PC-3 (cell line): Measurements from ENCODE around the gene PPP4R4. TPM values are rescaled to one million over a fixed set of nuclear protein-coding genes. Genes with fewer than 3 reads are reported as not detected.

Source experiments
- ATAC-seq: fragments of 200-7000 bp; cut with Tn5 transposase; 2 replicates; pipeline ENCODE4 v1.9.1; 2020; ENCODE audit warnings: mild to moderate bottlenecking, moderate library complexity
- BruUV-seq: library from RNA; stranded (reverse); fragments of 400-500 nt; replicated peaks from 2 replicates; lab custom pipeline; 2021; lab: Mats Ljungman, UMichigan
- CTCF ChIA-PET: fragments of 300-600 bp; sonication (Branson Sonifier 250); formaldehyde crosslinking; loops from one replicate; lab custom pipeline; 2022; ENCODE audit warnings: antibody characterized with exemption; lab: Charles Lee
- POLR2A ChIA-PET: fragments of 300-600 bp; sonication (Branson Sonifier 250); formaldehyde crosslinking; loops from one replicate; lab custom pipeline; 2022; ENCODE audit warnings: antibody characterized with exemption; ENCODE audit not compliant: unreplicated experiment; lab: Charles Lee
- DNase-seq: peaks from one replicate; pipeline ENCODE4 v3.0.0-alpha.2; 2015
- H2AFZ ChIP-seq: fragments of 300-600 bp; sonication (generic); 2 replicates; pipeline ENCODE4 v1.6.0; 2016; ENCODE audit warnings: antibody characterized with exemption, low read length
- H3F3A ChIP-seq: fragments of 300-600 bp; sonication (generic); one replicate; pipeline ENCODE4 v1.6.0; 2017; ENCODE audit warnings: antibody characterized with exemption, low read length, control low read depth, mild to moderate bottlenecking; ENCODE audit not compliant: unreplicated experiment
- H3K27ac ChIP-seq: fragments of 300-600 bp; sonication (generic); 2 replicates; pipeline ENCODE4 v1.5.1; 2016; ENCODE audit warnings: mild to moderate bottlenecking, low read length
- H3K27me3 ChIP-seq: fragments of 300-600 bp; sonication (generic); 2 replicates; pipeline ENCODE4 v1.6.1; 2016; ENCODE audit warnings: low read length, mixed read lengths
- H3K36me3 ChIP-seq: fragments of 300-600 bp; sonication (generic); 2 replicates; pipeline ENCODE4 v1.6.1; 2016; ENCODE audit warnings: low read depth, mixed run types, low read length, mixed read lengths
- H3K4me1 ChIP-seq: fragments of 300-600 bp; sonication (generic); 2 replicates; pipeline ENCODE4 v1.5.1; 2016; ENCODE audit warnings: low read length; ENCODE audit not compliant: insufficient read depth
- H3K4me2 ChIP-seq: fragments of 300-600 bp; sonication (generic); 2 replicates; pipeline ENCODE4 v1.6.0; 2016; ENCODE audit warnings: low read length
- H3K4me3 ChIP-seq: fragments of 300-600 bp; sonication (generic); 2 replicates; pipeline ENCODE4 v1.5.1; 2016; ENCODE audit warnings: mild to moderate bottlenecking, low read length, mixed read lengths
- H3K79me2 ChIP-seq: fragments of 300-600 bp; sonication (generic); 2 replicates; pipeline ENCODE4 v1.6.1; 2017; ENCODE audit warnings: low read length, mixed read lengths
- H3K9ac ChIP-seq: fragments of 300-600 bp; sonication (generic); 2 replicates; pipeline ENCODE4 v1.6.0; 2016; ENCODE audit warnings: mild to moderate bottlenecking, low read length
- H3K9me2 ChIP-seq: fragments of 300-600 bp; sonication (generic); replicated peaks from 2 replicates; pipeline ENCODE4 v1.6.1; 2016; ENCODE audit warnings: mixed run types, low read length, mixed read lengths
- H3K9me3 ChIP-seq: fragments of 300-600 bp; sonication (generic); 2 replicates; pipeline ENCODE4 v1.6.1; 2016; ENCODE audit warnings: low read length, mixed read lengths
- H4K20me1 ChIP-seq: fragments of 300-600 bp; sonication (generic); 2 replicates; pipeline ENCODE4 v1.6.1; 2016; ENCODE audit warnings: low read length, mixed read lengths
- EZH2 ChIP-seq: fragments of 300-600 bp; sonication (generic); IDR thresholded peaks from one replicate; pipeline ENCODE4 v1.6.1; 2017; ENCODE audit warnings: antibody characterized with exemption, mild to moderate bottlenecking, low read length; ENCODE audit not compliant: unreplicated experiment
- EZH2phosphoT487 ChIP-seq: fragments of 300-600 bp; sonication (generic); IDR thresholded peaks from 2 replicates; pipeline ENCODE4 v1.6.1; 2018; ENCODE audit warnings: mild to moderate bottlenecking, antibody characterized with exemption, low read length, borderline replicate concordance
- intact Hi-C: fragments of 100-400 bp; cut with micrococcal nuclease; formaldehyde crosslinking; loops from 2 replicates; pipeline ENCODE4 v1.9.0; 2023
- total RNA-seq: library from RNA; depleted of rRNA; stranded (reverse); fragments of >200 nt; gene quantifications from 2 replicates; pipeline ENCODE4 v1.2.3, GENCODE V29; 2014; rRNA removed
- TF ChIP-seq, protein P1 (sequence below): fragments of 300-600 bp; sonication (generic); conservative IDR thresholded peaks from 2 replicates; pipeline ENCODE4 v1.5.1; 2017; ENCODE audit warnings: antibody characterized with exemption, low read depth, mild to moderate bottlenecking, low read length

PPP4R4 gene
- total RNA-seq, 1 experiment from 2014 or later, result 0.11 TPM

DNA sequence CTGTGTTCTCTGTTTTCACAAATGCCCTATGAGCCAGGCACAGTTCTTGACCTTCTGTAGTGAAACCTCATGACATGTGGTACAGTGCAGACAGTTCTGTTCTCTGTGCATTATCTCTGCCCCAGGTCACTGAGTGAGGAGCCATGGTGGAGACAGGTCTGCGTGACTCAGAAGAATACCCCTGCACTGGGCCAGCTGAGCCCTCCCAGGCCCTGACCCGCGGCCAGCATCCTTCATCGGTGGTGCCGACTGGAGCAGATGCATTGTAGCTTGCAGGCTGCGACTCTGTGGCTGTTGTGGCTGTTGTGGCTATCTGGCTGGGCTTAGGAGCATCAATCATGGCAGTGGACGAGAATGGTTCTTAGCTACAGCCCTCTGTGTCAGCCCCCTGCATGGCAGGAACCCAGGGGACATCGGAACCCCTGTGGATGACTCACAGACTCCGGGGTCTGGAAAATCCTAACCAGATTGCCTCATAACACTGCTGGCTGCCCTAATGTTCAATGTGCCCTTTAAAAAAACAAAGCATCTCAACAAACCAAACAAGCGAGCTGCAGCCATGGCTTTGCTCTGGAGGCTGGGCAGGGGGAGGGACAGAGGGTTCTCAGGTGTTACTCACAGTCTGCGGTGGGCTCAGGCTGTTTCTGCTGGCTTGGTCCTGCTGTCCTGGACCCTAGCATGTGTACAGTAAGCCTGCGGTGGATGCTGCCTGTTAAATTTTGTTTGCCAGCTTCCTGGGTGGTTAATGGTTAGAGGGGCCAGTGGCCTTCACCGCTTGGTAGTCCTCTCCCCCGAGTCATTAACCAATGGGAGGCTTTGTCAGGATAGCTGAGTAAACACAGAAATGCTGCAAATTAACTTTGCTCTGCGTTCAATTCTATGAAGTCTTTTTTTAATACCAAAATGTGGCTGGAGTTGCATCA is 148.8 kb downstream of the PPP4R4 start, which contains the start of gene SERPINA6:
Gene SERPINA6, minus strand, starts transcription at position 689 of the 923 bp plus-strand sequence. CDS start 8,688 bp downstream, outside the sequence.
- DNase-seq (no peak), ATAC-seq (no peak)
- no peak within 1 kb of the TSS for H3K27ac ChIP-seq
- no peaks in the 10 kb centered on the region for H3K9me3 ChIP-seq
- POLR2A ChIA-PET, result no interaction called here
- H4K20me1 ChIP-seq, result no peaks in the 10 kb centered on the region
- no peak within 1 kb of the TSS for H3K4me3 ChIP-seq
- H3K36me3 ChIP-seq, result no peaks in the 10 kb centered on the region
- intact Hi-C loops, result no loop called here
- CTCF ChIA-PET, result no interaction called here
- no peaks in the 10 kb centered on the region for H3K27me3 ChIP-seq
- H3F3A ChIP-seq, result no peaks in the 10 kb centered on the region
- no peak within 1 kb of the TSS for H3K9ac ChIP-seq
- no peaks in the 10 kb centered on the region for H3K4me1 ChIP-seq
- no TSS peak for BruUV-seq
- no peaks in the 10 kb centered on the region for H3K79me2 ChIP-seq
- TF ChIP-seq EZH2, result no peak
- TF ChIP-seq, protein P1, sequence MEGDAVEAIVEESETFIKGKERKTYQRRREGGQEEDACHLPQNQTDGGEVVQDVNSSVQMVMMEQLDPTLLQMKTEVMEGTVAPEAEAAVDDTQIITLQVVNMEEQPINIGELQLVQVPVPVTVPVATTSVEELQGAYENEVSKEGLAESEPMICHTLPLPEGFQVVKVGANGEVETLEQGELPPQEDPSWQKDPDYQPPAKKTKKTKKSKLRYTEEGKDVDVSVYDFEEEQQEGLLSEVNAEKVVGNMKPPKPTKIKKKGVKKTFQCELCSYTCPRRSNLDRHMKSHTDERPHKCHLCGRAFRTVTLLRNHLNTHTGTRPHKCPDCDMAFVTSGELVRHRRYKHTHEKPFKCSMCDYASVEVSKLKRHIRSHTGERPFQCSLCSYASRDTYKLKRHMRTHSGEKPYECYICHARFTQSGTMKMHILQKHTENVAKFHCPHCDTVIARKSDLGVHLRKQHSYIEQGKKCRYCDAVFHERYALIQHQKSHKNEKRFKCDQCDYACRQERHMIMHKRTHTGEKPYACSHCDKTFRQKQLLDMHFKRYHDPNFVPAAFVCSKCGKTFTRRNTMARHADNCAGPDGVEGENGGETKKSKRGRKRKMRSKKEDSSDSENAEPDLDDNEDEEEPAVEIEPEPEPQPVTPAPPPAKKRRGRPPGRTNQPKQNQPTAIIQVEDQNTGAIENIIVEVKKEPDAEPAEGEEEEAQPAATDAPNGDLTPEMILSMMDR, result no peak
- TF ChIP-seq EZH2phosphoT487, result no peak
- no peak within 1 kb of the TSS for H2AFZ ChIP-seq
- H3K9me2 ChIP-seq, result no peaks in the 10 kb centered on the region
- H3K4me2 ChIP-seq, result no peak within 1 kb of the TSS

DNA sequence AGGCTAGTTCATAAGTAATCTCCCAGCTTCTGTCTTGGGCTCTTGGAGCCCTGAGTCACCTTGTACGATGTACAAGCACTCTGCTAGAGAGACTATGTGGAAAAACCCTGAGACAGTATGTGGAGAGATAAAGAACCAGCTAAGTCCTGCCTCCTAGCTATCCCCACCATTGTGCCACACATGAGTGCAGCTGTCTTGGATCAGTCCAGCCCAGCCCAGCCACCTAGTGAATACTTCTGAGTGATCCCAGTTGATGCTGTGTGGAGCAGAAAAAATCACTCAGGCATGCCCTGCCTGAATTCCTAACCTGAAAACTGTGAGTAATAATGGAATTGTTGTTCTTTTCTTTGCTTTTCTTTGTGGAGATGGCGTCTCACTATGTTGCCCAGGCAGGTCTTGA is 154.1 kb downstream of the PPP4R4 start:
- BruUV-seq, result no TSS peak

More for the DNA sequence above, 154.1 kb downstream of the PPP4R4 start:
- ATAC-seq (no peak), DNase-seq (no peak)
- H3K4me3 ChIP-seq, result no peak overlapping the region
- no peak overlapping the region for H2AFZ ChIP-seq
- no peaks in the 10 kb centered on the region for H3F3A ChIP-seq
- no peak overlapping the region for H3K27ac ChIP-seq
- intact Hi-C loops, result no loop called here
- no peaks in the 10 kb centered on the region for H3K36me3 ChIP-seq
- TF ChIP-seq, protein P1, result no peak
- no peak for TF ChIP-seq EZH2phosphoT487
- no peak for TF ChIP-seq EZH2
- H3K4me2 ChIP-seq, result no peak overlapping the region
- H3K4me1 ChIP-seq, result no peaks in the 10 kb centered on the region
- no peaks in the 10 kb centered on the region for H4K20me1 ChIP-seq
- H3K27me3 ChIP-seq, result no peaks in the 10 kb centered on the region
- no peaks in the 10 kb centered on the region for H3K9me2 ChIP-seq
- no peak overlapping the region for H3K9ac ChIP-seq
- no peaks in the 10 kb centered on the region for H3K79me2 ChIP-seq
- POLR2A ChIA-PET, result no interaction called here
- CTCF ChIA-PET, result no interaction called here
- no peaks in the 10 kb centered on the region for H3K9me3 ChIP-seq

Other genes starting within 250 kb of the PPP4R4 start
- not detected in 2 replicates for gene FAM181A, start 247.0 kb upstream of the PPP4R4 start, total RNA-seq
- 0.12 and 0.22 TPM in 2 replicates for gene ASB2, start 197.8 kb upstream of the PPP4R4 start, total RNA-seq
- not detected in 2 replicates for gene CCDC197, start 177.0 kb upstream of the PPP4R4 start, total RNA-seq
- gene OTUB2, start 148.0 kb upstream of the PPP4R4 start, total RNA-seq, result 7.7 and 9.0 TPM in 2 replicates
- 120 and 126 TPM in 2 replicates for gene DDX24, start 93.1 kb upstream of the PPP4R4 start, total RNA-seq
- gene IFI27L1, start 93.0 kb upstream of the PPP4R4 start, total RNA-seq, result 7.8 and 16.9 TPM in 2 replicates
- gene IFI27, start 63.6 kb upstream of the PPP4R4 start, total RNA-seq, result 4.3 TPM in 1 of 2 replicates, not detected in the other
- gene IFI27L2, start 44.7 kb upstream of the PPP4R4 start, total RNA-seq, result 29.3 and 42.7 TPM in 2 replicates
- gene SERPINA10, start 118.9 kb downstream of the PPP4R4 start, total RNA-seq, result not detected in 2 replicates
- not detected in 2 replicates for gene SERPINA6, start 149.0 kb downstream of the PPP4R4 start, total RNA-seq
- not detected in 2 replicates for gene SERPINA2, start 192.4 kb downstream of the PPP4R4 start, total RNA-seq
- 5.4 and 10.5 TPM in 2 replicates for gene SERPINA1, start 214.3 kb downstream of the PPP4R4 start, total RNA-seq